ENCODE measurements around the gene EPOP. TPM values are rescaled to one million over a fixed set of nuclear protein-coding genes. Genes with fewer than 3 reads are reported as not detected.

Gene EPOP
- 4.4 and 6.7 TPM in 2 replicates for total RNA-seq

GRCh38 chr17:38674749-38675615 lies at the start of gene EPOP:
EPOP (minus strand) TSS chr17:38674957; CDS start chr17:38674495, 462 bp downstream.

GRCh38 chr17:38704606-38705522 lies 30.1 kb upstream of the EPOP start, which contains the start of gene MLLT6:
MLLT6 (plus strand) TSS chr17:38705273; CDS start chr17:38705633, 360 bp downstream.

Other genes with a start within 250 kb of the EPOP start
- 52.5 and 137 TPM in 2 replicates for gene ARHGAP23, start 246.5 kb downstream of the EPOP start, total RNA-seq
- gene SRCIN1, start 69.0 kb downstream of the EPOP start, total RNA-seq: under 0.01 TPM in 1 of 2 replicates, not detected in the other
- gene MLLT6, start 30.3 kb upstream of the EPOP start, total RNA-seq: 17.0 and 28.3 TPM in 2 replicates
- gene CISD3, start 55.4 kb upstream of the EPOP start, total RNA-seq: 8.0 and 12.4 TPM in 2 replicates
- gene PCGF2, start 73.4 kb upstream of the EPOP start, total RNA-seq: 4.8 and 8.5 TPM in 2 replicates
- gene PSMB3, start 77.8 kb upstream of the EPOP start, total RNA-seq: 116 and 187 TPM in 2 replicates
- gene PIP4K2B, start 124.6 kb upstream of the EPOP start, total RNA-seq: 45.4 and 54.4 TPM in 2 replicates
- gene CWC25, start 150.4 kb upstream of the EPOP start, total RNA-seq: 8.5 and 10.5 TPM in 2 replicates
- 1,910 and 2,508 TPM in 2 replicates for gene RPL23, start 178.8 kb upstream of the EPOP start, total RNA-seq
- 255 and 440 TPM in 2 replicates for gene LASP1, start 195.1 kb upstream of the EPOP start, total RNA-seq